Measurements from ENCODE around the gene ACVR1. TPM values are rescaled to one million over a fixed set of nuclear protein-coding genes. Genes with fewer than 3 reads are reported as not detected.

ACVR1 gene
- polyA plus RNA-seq, 1 experiment = 50.6 TPM

GRCh38 chr2:157838442-157839161 lies 37.5 kb downstream of the ACVR1 start:
- no peaks in the 10 kb centered on the region for H3K27me3 ChIP-seq (ENCODE audit: control insufficient read depth, insufficient read depth, low read length)
- H3K27ac ChIP-seq (ENCODE audit: low read depth, low read length) = peak overlapping the region; percentile 97
- ChIA-PET POLR2A (interaction anchor here (1.9 kb wide), 1 partner anchor 38 kb away, joined by 10 read pairs; the partner anchor contains the start of gene ACVR1), CTCF (interaction anchor here (0.6 kb wide), 1 partner anchor 12 kb away, joined by 10 read pairs; no protein-coding TSS in a partner anchor)
- peak overlapping the region; percentile 55 for H3K4me3 ChIP-seq (ENCODE audit: low read depth, low read length)
- peak; percentile 57 for DNase-seq (ENCODE audit: low read depth, low spot score)
- TF ChIP-seq, protein P1, sequence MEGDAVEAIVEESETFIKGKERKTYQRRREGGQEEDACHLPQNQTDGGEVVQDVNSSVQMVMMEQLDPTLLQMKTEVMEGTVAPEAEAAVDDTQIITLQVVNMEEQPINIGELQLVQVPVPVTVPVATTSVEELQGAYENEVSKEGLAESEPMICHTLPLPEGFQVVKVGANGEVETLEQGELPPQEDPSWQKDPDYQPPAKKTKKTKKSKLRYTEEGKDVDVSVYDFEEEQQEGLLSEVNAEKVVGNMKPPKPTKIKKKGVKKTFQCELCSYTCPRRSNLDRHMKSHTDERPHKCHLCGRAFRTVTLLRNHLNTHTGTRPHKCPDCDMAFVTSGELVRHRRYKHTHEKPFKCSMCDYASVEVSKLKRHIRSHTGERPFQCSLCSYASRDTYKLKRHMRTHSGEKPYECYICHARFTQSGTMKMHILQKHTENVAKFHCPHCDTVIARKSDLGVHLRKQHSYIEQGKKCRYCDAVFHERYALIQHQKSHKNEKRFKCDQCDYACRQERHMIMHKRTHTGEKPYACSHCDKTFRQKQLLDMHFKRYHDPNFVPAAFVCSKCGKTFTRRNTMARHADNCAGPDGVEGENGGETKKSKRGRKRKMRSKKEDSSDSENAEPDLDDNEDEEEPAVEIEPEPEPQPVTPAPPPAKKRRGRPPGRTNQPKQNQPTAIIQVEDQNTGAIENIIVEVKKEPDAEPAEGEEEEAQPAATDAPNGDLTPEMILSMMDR (IDR thresholded peaks at IDR 0.05; ENCODE audit: low read depth, low read length) = no peak
- H3K9me3 ChIP-seq (ENCODE audit: control insufficient read depth, insufficient read depth, low read length) = no peaks in the 10 kb centered on the region

- no peak for DNase-seq (ENCODE audit: low read depth, low spot score)
- CTCF ChIA-PET = interaction anchor here (0.6 kb wide), 1 partner anchor 11 kb away, joined by 10 read pairs; no protein-coding TSS in a partner anchor
- no peaks in the 10 kb centered on the region for H3K27me3 ChIP-seq (ENCODE audit: control insufficient read depth, insufficient read depth, low read length)
Measured at GRCh38 chr2:157837851-157838441, 38.2 kb downstream of the ACVR1 start.

DNA sequence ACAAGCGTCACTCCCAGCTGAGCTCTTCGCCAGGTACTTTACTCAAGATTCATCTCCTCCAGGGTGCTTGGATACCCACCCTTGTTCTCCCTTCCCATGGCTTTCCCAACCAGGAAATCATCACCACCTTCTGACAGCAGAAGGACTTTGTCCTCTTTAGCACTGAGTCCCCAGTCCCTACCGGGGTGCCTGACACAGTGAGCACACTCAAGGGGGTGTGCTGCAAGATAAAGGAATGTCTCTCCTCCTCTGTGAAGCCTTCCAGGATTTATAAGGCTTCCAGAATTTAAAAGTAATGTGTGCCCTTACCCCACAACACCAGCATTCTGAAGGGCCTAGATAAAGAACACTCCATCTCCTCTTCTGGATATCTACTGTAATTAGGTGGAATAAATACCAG lies 39.6 kb downstream of the ACVR1 start:
- Histone ChIP-seq H3K9me3 (ENCODE audit: control insufficient read depth, insufficient read depth, low read length) (no peaks in the 10 kb centered on the region), H3K27ac (ENCODE audit: low read depth, low read length) (no peak overlapping the region), H3K4me3 (ENCODE audit: low read depth, low read length) (no peak overlapping the region), H3K27me3 (ENCODE audit: control insufficient read depth, insufficient read depth, low read length) (no peaks in the 10 kb centered on the region)
- TF ChIP-seq, protein P1 (IDR thresholded peaks at IDR 0.05; ENCODE audit: low read depth, low read length) = no peak
- DNase-seq (ENCODE audit: low read depth, low spot score) = no peak
- POLR2A ChIA-PET = no interaction called here
- CTCF ChIA-PET = interaction anchor here (0.8 to 1.2 kb wide), 2 partner anchors 40 to 188 kb away, joined by 3 to 7 read pairs; partner anchors contain the start of gene ACVR1

More at GRCh38 chr2:157837851-157838441, 38.2 kb downstream of the ACVR1 start:
- Histone ChIP-seq H3K9me3 (ENCODE audit: control insufficient read depth, insufficient read depth, low read length) (no peaks in the 10 kb centered on the region), H3K4me3 (ENCODE audit: low read depth, low read length) (peak overlapping the region; percentile 55), H3K27ac (ENCODE audit: low read depth, low read length) (peak overlapping the region; percentile 97)
- TF ChIP-seq, protein P1 (IDR thresholded peaks at IDR 0.05; ENCODE audit: low read depth, low read length) = no peak
- POLR2A ChIA-PET = interaction anchor here (1.9 kb wide), 1 partner anchor 38 kb away, joined by 10 read pairs; the partner anchor contains the start of gene ACVR1

DNA sequence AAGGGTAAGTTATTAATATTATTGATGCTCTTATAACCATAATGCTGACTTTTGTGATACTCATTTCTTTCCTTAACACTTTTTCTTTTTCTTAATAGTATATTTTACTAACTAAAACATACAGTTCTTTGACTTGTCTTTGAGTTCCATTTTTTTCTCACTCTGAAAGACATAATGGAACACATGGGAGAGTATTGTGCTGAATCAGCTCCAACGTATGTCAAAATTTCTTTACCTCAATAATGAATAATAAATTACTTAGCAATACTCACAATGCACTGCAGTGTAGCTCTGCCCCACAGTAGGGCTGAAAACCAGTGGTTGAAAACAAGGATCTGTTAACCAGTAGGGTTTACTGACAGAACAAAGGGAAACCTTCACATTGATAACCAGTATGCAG lies 40.7 kb downstream of the ACVR1 start:
- CTCF ChIA-PET = no interaction called here
- Histone ChIP-seq H3K9me3 (ENCODE audit: control insufficient read depth, insufficient read depth, low read length) (no peaks in the 10 kb centered on the region), H3K4me3 (ENCODE audit: low read depth, low read length) (no peak overlapping the region), H3K27me3 (ENCODE audit: control insufficient read depth, insufficient read depth, low read length) (no peaks in the 10 kb centered on the region), H3K27ac (ENCODE audit: low read depth, low read length) (no peak overlapping the region)
- TF ChIP-seq, protein P1 (IDR thresholded peaks at IDR 0.05; ENCODE audit: low read depth, low read length) = no peak
- POLR2A ChIA-PET = no interaction called here
- no peak for DNase-seq (ENCODE audit: low read depth, low spot score)

- no peak for DNase-seq (ENCODE audit: low read depth, low spot score)
- CTCF ChIA-PET = interaction anchor here (1.2 kb wide), 1 partner anchor 206 kb away, joined by 3 read pairs; the partner anchor contains the start of gene ACVR1C
- POLR2A ChIA-PET = no interaction called here
- Histone ChIP-seq H3K27ac (ENCODE audit: low read depth, low read length) (no peak overlapping the region), H3K9me3 (ENCODE audit: control insufficient read depth, insufficient read depth, low read length) (no peaks in the 10 kb centered on the region), H3K4me3 (ENCODE audit: low read depth, low read length) (no peak overlapping the region), H3K27me3 (ENCODE audit: control insufficient read depth, insufficient read depth, low read length) (no peaks in the 10 kb centered on the region)
- TF ChIP-seq, protein P1 (IDR thresholded peaks at IDR 0.05; ENCODE audit: low read depth, low read length) = no peak
Measured at GRCh38 chr2:157835006-157835405, 41.1 kb downstream of the ACVR1 start.

All from AG04450 (cell line).